Liver (tissue), 9 donors: ENCODE results near the gene ASAP2. TPM values are rescaled to one million over a fixed set of nuclear protein-coding genes. Genes with fewer than 3 reads are reported as not detected.

Experiments
- DNase-seq: peaks from one replicate; pipeline ENCODE4 v3.0.0-alpha.2; 2017; ENCODE audit warnings: low spot score
- H3K27ac ChIP-seq, 2 donors: one replicate each; pipeline ENCODE4 v1.7.0; 2013; ENCODE audit warnings: inconsistent platforms in 2 of 2, low read length in 2 of 2, control low read depth in 1 of 2, low read depth in 1 of 2, mild to moderate bottlenecking in 1 of 2
- H3K27me3 ChIP-seq, 4 donors: one replicate each; pipeline versions ENCODE4 v1.6.1 to v1.7.0; 2013; ENCODE audit warnings: low read length in 3 of 4, inconsistent platforms in 1 of 4, mild to moderate bottlenecking in 1 of 4, moderate library complexity in 1 of 4; ENCODE audit not compliant: control insufficient read depth in 4 of 4, insufficient read depth in 4 of 4
- H3K36me3 ChIP-seq, 4 donors: one replicate each; pipeline versions ENCODE4 v1.6.1 to v1.7.0; 2013; ENCODE audit warnings: low read length in 3 of 4, mild to moderate bottlenecking in 3 of 4, low read depth in 1 of 4, moderate library complexity in 1 of 4; ENCODE audit not compliant: control insufficient read depth in 4 of 4, insufficient read depth in 3 of 4
- H3K4me1 ChIP-seq, 4 donors: one replicate each; pipeline versions ENCODE4 v1.6.1 to v1.7.0; 2013; ENCODE audit warnings: low read length in 3 of 4, mild to moderate bottlenecking in 3 of 4, moderate library complexity in 1 of 4; ENCODE audit not compliant: control insufficient read depth in 4 of 4, insufficient read depth in 4 of 4
- H3K4me3 ChIP-seq, 3 donors: one replicate each; pipeline versions ENCODE4 v1.6.1 to v1.7.0; 2013; ENCODE audit warnings: low read length in 3 of 3, control low read depth in 1 of 3, low read depth in 1 of 3, mild to moderate bottlenecking in 1 of 3
- H3K9ac ChIP-seq, 2 donors: one replicate each; pipeline ENCODE4 v1.7.0; 2013; ENCODE audit warnings: low read length in 2 of 2, mild to moderate bottlenecking in 2 of 2, moderate library complexity in 2 of 2, control low read depth in 1 of 2, low read depth in 1 of 2
- H3K9me3 ChIP-seq, 4 donors: one replicate each; pipeline versions ENCODE4 v1.6.1 to v1.7.0; 2013; ENCODE audit warnings: low read length in 3 of 4; ENCODE audit not compliant: control insufficient read depth in 4 of 4
- EGR1 ChIP-seq, 2 donors: IDR thresholded peaks; 2 replicates each; pipeline ENCODE4 v1.6.1; 2016 to 2018; ENCODE audit warnings: antibody characterized with exemption in 2 of 2, low read depth in 2 of 2
- FOXA1 ChIP-seq: IDR thresholded peaks from 2 replicates; pipeline ENCODE4 v1.6.1; 2016; ENCODE audit warnings: antibody characterized with exemption
- FOXA2 ChIP-seq: IDR thresholded peaks from 2 replicates; pipeline ENCODE4 v1.6.1; 2016; ENCODE audit warnings: antibody characterized with exemption
- GABPA ChIP-seq, 2 donors: IDR thresholded peaks in 1 of 2; conservative IDR thresholded peaks in 1 of 2; 2 replicates each; pipeline ENCODE4 v1.6.1; 2016; ENCODE audit warnings: antibody characterized with exemption in 2 of 2, mild to moderate bottlenecking in 1 of 2, moderate library complexity in 1 of 2
- HNF4G ChIP-seq: IDR thresholded peaks from 2 replicates; pipeline ENCODE4 v1.6.1; 2016; ENCODE audit warnings: antibody characterized with exemption
- JUND ChIP-seq, 2 donors: IDR thresholded peaks; 2 replicates each; pipeline ENCODE4 v1.6.1; 2016; ENCODE audit warnings: antibody characterized with exemption in 2 of 2
- NR2F2 ChIP-seq: IDR thresholded peaks from 2 replicates; pipeline ENCODE4 v1.6.1; 2016; ENCODE audit warnings: antibody characterized with exemption
- RAD21 ChIP-seq, 2 donors: IDR thresholded peaks; 2 replicates each; pipeline ENCODE4 v1.6.1; 2016; ENCODE audit warnings: antibody characterized with exemption in 2 of 2, mild to moderate bottlenecking in 2 of 2
- RXRA ChIP-seq, 2 donors: IDR thresholded peaks; 2 replicates each; pipeline ENCODE4 v1.6.1; 2017 to 2018; ENCODE audit warnings: antibody characterized with exemption in 2 of 2, mild to moderate bottlenecking in 1 of 2
- SP1 ChIP-seq: IDR thresholded peaks from 2 replicates; pipeline ENCODE4 v1.6.1; 2018; ENCODE audit warnings: antibody characterized with exemption, mild to moderate bottlenecking
- TAF1 ChIP-seq: conservative IDR thresholded peaks from 2 replicates; pipeline ENCODE4 v1.6.1; 2016; ENCODE audit warnings: antibody characterized with exemption, mild to moderate bottlenecking
- YY1 ChIP-seq: IDR thresholded peaks from 2 replicates; pipeline ENCODE4 v1.6.1; 2016; ENCODE audit warnings: antibody characterized with exemption, mild to moderate bottlenecking
- WGBS: extraction: QIAGEN DNeasy Blood & Tissue Kit; methylation state at CpG from one replicate; pipeline ENCODE4 v1.1.7; 2013; 5-methylcytosine and 5-hydroxymethylcytosine counted together
- polyA plus RNA-seq, 2 donors: library from polyadenylated mRNA; stranded (reverse) in 1 of 2; unstranded in 1 of 2; fragments of 200-250 nt in 1 of 2; fragments of >200 nt in 1 of 2; fragmentation: Nextera tagmentation in 1 of 2; extraction: Ambion mirVana in 1 of 2; gene quantifications; one replicate each; pipeline versions ENCODE4 v1.2.1 to v1.2.3, GENCODE V29; 2013 to 2015
- total RNA-seq, 2 donors: library from RNA; depleted of rRNA; stranded (reverse); fragments of >200 nt; gene quantifications; one replicate each; pipeline ENCODE4 v1.2.3, GENCODE V29; 2014
- TF ChIP-seq, protein P1 (sequence below): fragments of 150-350 bp; IDR thresholded peaks from 2 replicates; pipeline ENCODE4 v1.5.1; 2017; ENCODE audit warnings: improper control_type of control experiment, low read depth, low read length; ENCODE audit not compliant: missing input control
- TF ChIP-seq, protein P2 (sequence below): IDR thresholded peaks from 2 replicates; pipeline ENCODE4 v1.6.1; 2016; ENCODE audit warnings: antibody characterized with exemption, mild to moderate bottlenecking
- TF ChIP-seq, protein P3 (sequence below): IDR thresholded peaks from 2 replicates; pipeline ENCODE4 v1.6.1; 2016; ENCODE audit warnings: antibody characterized with exemption
- TF ChIP-seq, protein P4 (sequence below): IDR thresholded peaks from 2 replicates; pipeline ENCODE4 v1.6.1; 2016; ENCODE audit warnings: antibody characterized with exemption
- TF ChIP-seq, protein P5 (sequence below): IDR thresholded peaks from 2 replicates; pipeline ENCODE4 v1.6.1; 2016; ENCODE audit warnings: antibody characterized with exemption
- donor health status: healthy.
- donor health status: healthy.
- donor health status: healthy.
- donor health status: healthy.
- donor health status: healthy.

The ASAP2 gene
- total and polyA plus RNA-seq, 4 donors = 0.36 to 5.9 (median 2.6) TPM

DNA sequence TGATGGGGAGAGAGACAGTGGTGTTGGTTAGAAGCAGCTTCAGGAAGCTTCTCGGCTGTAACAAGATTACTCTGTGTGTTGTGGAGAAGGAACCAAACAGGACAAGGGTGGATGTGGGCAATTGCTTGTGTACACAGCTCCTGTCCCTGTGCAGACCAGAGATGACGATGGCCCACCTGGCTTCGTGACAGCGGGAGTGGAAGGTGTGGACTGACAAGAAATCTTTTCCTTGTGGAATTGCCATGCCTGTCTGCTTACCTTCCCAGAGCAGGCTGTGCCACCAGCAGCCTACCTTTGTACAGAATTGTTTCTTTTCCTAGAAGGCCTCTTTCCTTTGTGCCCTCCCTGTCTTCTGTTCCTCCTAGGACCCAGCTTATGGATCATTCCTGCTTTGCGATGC lies 122.9 kb downstream of the ASAP2 start (continued):
- TF ChIP-seq SP1 (no peak), RAD21 (IDR thresholded peaks at IDR 0.05) (no peak), EGR1 (IDR thresholded peaks at IDR 0.05; ENCODE audit: low read depth in 2 of 2) (no peak)

DNA sequence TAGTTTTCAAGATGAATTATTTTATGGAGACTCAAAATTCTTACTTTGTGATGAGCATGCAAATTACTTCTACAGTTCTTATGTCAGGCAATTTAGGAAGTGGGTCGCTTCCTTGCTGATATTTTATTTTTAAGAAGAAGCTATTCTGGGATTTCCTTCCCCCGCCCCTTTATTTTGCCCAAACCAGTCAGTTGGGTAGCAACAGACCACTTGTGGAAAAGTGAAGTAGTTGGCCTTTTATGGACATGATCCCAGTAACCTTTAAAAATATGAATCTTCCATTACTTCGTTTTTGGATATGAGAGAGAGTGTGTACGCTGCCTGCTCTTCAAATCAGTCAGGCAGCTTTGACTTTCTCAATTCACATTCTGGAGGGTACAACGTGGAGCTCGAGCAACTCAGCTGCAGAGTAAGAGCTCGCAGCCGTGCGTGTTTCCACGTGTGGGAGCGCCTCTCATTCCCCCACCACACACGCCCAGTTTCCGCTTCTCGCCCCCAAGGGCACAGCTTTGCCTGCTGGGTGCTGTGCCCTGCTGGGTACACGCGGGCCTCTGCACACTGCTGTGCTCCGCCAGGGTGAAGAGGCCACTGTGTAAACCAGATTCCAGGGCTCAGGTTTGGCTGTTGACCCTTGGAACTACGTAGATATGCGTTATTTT lies 124.1 kb downstream of the ASAP2 start:
- Histone ChIP-seq H3K36me3 (no peaks in the 10 kb centered on the region), H3K4me3 (no peak overlapping the region), H3K4me1 (peaks cover 2 to 12% (median 5%) of the 10 kb centered on the region in 4 donors), H3K9me3 (no peaks in the 10 kb centered on the region), H3K27me3 (no peaks in the 10 kb centered on the region), H3K27ac (no peak overlapping the region), H3K9ac (no peak overlapping the region)
- no peak for DNase-seq
- no peak for TF ChIP-seq GABPA (IDR thresholded peaks at IDR 0.05 in 1 of 2, conservative IDR thresholded peaks at IDR 0.05 in 1 of 2)
- TF ChIP-seq, protein P1, sequence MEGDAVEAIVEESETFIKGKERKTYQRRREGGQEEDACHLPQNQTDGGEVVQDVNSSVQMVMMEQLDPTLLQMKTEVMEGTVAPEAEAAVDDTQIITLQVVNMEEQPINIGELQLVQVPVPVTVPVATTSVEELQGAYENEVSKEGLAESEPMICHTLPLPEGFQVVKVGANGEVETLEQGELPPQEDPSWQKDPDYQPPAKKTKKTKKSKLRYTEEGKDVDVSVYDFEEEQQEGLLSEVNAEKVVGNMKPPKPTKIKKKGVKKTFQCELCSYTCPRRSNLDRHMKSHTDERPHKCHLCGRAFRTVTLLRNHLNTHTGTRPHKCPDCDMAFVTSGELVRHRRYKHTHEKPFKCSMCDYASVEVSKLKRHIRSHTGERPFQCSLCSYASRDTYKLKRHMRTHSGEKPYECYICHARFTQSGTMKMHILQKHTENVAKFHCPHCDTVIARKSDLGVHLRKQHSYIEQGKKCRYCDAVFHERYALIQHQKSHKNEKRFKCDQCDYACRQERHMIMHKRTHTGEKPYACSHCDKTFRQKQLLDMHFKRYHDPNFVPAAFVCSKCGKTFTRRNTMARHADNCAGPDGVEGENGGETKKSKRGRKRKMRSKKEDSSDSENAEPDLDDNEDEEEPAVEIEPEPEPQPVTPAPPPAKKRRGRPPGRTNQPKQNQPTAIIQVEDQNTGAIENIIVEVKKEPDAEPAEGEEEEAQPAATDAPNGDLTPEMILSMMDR = no peak
- no peak for TF ChIP-seq RAD21 (IDR thresholded peaks at IDR 0.05)
- TF ChIP-seq FOXA2 = no peak
- TF ChIP-seq, protein P2, sequence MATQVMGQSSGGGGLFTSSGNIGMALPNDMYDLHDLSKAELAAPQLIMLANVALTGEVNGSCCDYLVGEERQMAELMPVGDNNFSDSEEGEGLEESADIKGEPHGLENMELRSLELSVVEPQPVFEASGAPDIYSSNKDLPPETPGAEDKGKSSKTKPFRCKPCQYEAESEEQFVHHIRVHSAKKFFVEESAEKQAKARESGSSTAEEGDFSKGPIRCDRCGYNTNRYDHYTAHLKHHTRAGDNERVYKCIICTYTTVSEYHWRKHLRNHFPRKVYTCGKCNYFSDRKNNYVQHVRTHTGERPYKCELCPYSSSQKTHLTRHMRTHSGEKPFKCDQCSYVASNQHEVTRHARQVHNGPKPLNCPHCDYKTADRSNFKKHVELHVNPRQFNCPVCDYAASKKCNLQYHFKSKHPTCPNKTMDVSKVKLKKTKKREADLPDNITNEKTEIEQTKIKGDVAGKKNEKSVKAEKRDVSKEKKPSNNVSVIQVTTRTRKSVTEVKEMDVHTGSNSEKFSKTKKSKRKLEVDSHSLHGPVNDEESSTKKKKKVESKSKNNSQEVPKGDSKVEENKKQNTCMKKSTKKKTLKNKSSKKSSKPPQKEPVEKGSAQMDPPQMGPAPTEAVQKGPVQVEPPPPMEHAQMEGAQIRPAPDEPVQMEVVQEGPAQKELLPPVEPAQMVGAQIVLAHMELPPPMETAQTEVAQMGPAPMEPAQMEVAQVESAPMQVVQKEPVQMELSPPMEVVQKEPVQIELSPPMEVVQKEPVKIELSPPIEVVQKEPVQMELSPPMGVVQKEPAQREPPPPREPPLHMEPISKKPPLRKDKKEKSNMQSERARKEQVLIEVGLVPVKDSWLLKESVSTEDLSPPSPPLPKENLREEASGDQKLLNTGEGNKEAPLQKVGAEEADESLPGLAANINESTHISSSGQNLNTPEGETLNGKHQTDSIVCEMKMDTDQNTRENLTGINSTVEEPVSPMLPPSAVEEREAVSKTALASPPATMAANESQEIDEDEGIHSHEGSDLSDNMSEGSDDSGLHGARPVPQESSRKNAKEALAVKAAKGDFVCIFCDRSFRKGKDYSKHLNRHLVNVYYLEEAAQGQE = no peak
- TF ChIP-seq FOXA1 = no peak
- TF ChIP-seq RXRA (IDR thresholded peaks at IDR 0.05) = no peak
- TF ChIP-seq NR2F2 = no peak
- TF ChIP-seq, protein P3, sequence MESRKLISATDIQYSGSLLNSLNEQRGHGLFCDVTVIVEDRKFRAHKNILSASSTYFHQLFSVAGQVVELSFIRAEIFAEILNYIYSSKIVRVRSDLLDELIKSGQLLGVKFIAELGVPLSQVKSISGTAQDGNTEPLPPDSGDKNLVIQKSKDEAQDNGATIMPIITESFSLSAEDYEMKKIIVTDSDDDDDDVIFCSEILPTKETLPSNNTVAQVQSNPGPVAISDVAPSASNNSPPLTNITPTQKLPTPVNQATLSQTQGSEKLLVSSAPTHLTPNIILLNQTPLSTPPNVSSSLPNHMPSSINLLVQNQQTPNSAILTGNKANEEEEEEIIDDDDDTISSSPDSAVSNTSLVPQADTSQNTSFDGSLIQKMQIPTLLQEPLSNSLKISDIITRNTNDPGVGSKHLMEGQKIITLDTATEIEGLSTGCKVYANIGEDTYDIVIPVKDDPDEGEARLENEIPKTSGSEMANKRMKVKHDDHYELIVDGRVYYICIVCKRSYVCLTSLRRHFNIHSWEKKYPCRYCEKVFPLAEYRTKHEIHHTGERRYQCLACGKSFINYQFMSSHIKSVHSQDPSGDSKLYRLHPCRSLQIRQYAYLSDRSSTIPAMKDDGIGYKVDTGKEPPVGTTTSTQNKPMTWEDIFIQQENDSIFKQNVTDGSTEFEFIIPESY = no peak
- no peak for TF ChIP-seq EGR1 (IDR thresholded peaks at IDR 0.05; ENCODE audit: low read depth in 2 of 2)
- no peak for TF ChIP-seq HNF4G
- TF ChIP-seq, protein P4, sequence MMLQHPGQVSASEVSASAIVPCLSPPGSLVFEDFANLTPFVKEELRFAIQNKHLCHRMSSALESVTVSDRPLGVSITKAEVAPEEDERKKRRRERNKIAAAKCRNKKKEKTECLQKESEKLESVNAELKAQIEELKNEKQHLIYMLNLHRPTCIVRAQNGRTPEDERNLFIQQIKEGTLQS = no peak
- TF ChIP-seq JUND (IDR thresholded peaks at IDR 0.05) = no peak
- no peak for TF ChIP-seq YY1
- TF ChIP-seq SP1 = no peak
- TF ChIP-seq, protein P5, sequence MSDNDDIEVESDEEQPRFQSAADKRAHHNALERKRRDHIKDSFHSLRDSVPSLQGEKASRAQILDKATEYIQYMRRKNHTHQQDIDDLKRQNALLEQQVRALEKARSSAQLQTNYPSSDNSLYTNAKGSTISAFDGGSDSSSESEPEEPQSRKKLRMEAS = no peak
- no peak for TF ChIP-seq TAF1
- WGBS = 84% methylated on average over 19 of the region's 19 CpGs
